Measurements from ENCODE around the gene TANGO2. TPM values are rescaled to one million over a fixed set of nuclear protein-coding genes. Genes with fewer than 3 reads are reported as not detected.

Gene TANGO2
- total RNA-seq, 1 donor from 2014 or later: 14.8 TPM

DNA sequence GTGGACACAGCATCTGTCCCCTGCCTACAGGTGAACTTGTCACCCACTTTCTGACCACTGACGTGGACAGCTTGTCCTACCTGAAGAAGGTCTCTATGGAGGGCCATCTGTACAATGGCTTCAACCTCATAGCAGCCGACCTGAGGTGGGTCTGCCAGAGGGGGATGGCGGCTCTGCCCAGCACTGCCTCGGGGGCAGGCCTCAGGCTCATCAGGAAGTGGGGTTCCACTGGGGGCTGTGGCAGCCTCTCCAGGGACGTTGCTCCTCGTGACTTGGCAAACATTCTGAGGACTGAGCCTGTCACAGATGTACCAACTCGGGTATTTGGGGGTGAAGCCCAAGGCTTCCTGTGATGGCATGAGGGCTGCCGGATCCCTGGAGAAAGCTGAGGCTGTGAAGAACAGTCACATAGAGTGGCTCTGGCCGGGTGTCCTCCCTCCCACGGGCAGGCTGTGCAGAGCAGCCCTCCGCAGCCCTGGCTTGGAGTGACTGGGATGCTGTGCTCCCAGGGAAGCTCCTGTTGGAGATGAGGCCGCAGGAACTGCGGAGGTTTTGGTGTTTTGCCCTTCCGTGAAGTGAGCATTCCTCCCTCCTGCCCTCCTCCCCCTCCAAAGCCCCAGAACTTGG lies 32.6 kb downstream of the TANGO2 start:
- no peak for TF ChIP-seq CTCF (conservative IDR thresholded peaks at IDR 0.05; ENCODE audit: low read depth, low read length)
- DNase-seq (ENCODE audit: low read depth): no peak
- H3K4me3 ChIP-seq (ENCODE audit: low read depth, low read length): no peak overlapping the region

DNA sequence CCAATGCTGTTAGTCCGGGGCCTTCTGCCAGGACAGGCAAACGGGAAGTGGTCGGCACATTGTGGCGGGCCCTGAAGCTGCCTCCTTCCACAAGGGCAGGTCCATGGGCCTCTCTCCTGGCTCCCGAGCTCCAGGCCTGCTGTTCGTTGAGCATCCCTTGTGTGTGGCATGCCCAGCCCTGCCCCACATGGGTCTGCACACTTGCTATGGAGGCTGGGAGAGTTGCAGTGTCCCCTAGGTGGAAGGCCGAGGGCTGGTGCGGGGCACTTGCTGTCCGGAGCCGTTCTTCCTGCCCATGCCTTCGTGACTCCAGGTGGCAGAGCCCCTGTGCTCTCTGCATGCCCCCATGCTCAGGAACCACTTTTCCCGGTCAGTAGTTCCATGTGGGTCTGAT lies 33.1 kb downstream of the TANGO2 start:
- DNase-seq (ENCODE audit: low read depth): no peak
- no peak overlapping the region for H3K4me3 ChIP-seq (ENCODE audit: low read depth, low read length)
- TF ChIP-seq CTCF (conservative IDR thresholded peaks at IDR 0.05; ENCODE audit: low read depth, low read length): no peak

GRCh38 chr22:20054485-20054884 lies 33.6 kb downstream of the TANGO2 start:
- no peak for TF ChIP-seq CTCF (conservative IDR thresholded peaks at IDR 0.05; ENCODE audit: low read depth, low read length)
- no peak for DNase-seq (ENCODE audit: low read depth)
- H3K4me3 ChIP-seq (ENCODE audit: low read depth, low read length): no peak overlapping the region

- no peak overlapping the region for H3K4me3 ChIP-seq (ENCODE audit: low read depth, low read length)
- DNase-seq (ENCODE audit: low read depth): no peak
- TF ChIP-seq CTCF (conservative IDR thresholded peaks at IDR 0.05; ENCODE audit: low read depth, low read length): no peak
These were observed 34.2 kb downstream of the TANGO2 start for GRCh38 chr22:20055144-20055543.

GRCh38 chr22:20055654-20056053 lies 34.7 kb downstream of the TANGO2 start:
- no peak for TF ChIP-seq CTCF (conservative IDR thresholded peaks at IDR 0.05; ENCODE audit: low read depth, low read length)
- no peak for DNase-seq (ENCODE audit: low read depth)
- no peak overlapping the region for H3K4me3 ChIP-seq (ENCODE audit: low read depth, low read length)

GRCh38 chr22:20056161-20056560 lies 35.3 kb downstream of the TANGO2 start:
- no peak overlapping the region for H3K4me3 ChIP-seq (ENCODE audit: low read depth, low read length)
- no peak for TF ChIP-seq CTCF (conservative IDR thresholded peaks at IDR 0.05; ENCODE audit: low read depth, low read length)
- DNase-seq (ENCODE audit: low read depth): no peak

DNA sequence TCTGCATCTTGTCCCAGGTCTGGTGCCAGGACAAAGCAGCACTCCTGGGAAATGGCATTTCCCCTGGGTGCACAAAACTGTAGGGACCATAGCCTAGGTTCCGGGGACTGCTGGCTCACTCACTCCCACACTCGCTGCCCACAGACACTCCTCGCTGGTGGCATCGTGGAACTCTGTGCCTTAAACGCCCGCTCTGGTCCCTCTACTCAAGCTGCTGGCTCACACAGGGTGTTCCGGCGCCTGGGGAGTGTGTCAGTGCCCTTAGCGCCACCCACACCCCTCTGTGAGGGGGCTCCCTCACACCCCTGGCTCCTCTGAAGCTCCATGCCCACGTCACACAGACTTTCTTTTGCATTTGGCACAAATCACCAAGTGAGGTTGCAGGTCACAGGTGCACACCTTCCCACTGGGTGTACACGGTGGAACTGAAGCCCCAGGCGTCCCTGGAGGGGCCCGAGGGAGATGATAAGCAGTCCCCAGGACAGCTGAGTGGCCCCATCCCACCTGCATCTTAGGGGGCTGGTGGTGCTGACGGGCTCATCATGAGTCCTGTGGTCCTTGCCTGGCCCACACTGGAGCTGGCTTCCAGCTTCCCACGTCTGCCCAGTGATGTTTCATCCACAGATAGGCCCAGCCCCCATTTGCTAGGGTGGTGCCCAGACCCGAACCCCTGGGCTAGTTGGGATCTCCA lies 35.9 kb downstream of the TANGO2 start:
- TF ChIP-seq CTCF (conservative IDR thresholded peaks at IDR 0.05; ENCODE audit: low read depth, low read length): no peak
- no peak overlapping the region for H3K4me3 ChIP-seq (ENCODE audit: low read depth, low read length)
- DNase-seq (ENCODE audit: low read depth): no peak
